ENCODE measurements around the gene IFITM10.

- no peak for TF ChIP-seq CTCF (IDR thresholded peaks at IDR 0.05)
- TF ChIP-seq POLR2AphosphoS5 (IDR thresholded peaks at IDR 0.05): no peak
- no peak for TF ChIP-seq EP300 (IDR thresholded peaks at IDR 0.05)
Observed at GRCh38 chr11:1742371-1742770, 8.0 kb downstream of the IFITM10 start.
